SW480 (cell line): ENCODE data around the gene SFMBT1.

Experiments
- DNase-seq: peaks from one replicate; pipeline ENCODE4 v3.0.0-alpha.2; 2016; ENCODE audit warnings: low spot score

Gene SFMBT1

DNA sequence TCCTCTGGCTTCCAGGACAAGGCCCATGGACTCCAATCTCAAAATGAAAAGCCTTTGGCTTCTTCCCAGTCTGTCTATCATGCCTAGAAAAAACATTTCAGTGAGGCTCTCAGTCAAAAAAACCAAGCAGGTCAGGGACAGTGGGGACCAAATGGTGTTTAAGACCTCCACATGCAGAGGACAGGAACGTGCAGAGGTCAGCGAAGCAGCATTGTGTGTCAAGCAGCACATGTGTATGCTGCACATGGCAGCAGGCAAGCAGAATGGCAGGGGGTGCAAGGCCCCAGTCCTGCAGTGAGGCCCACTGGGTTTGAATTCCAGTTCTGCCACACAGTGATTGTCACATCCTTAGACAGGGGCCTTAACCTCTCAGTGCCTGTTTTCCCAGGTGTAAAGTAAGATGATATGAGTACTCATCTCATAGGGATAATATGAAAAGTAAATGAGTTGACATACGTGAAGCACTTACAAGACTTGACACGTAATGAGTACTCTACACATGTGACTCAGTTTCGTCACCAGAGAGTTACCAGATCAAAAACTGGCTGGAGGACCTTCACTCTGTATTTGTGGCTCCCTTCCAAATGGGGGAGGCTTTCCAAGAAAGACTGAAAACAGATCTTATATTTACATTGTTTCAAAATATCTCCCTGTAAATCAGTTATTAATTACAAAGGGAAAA, 159.7 kb downstream of the SFMBT1 start:
- no peak for DNase-seq

DNA sequence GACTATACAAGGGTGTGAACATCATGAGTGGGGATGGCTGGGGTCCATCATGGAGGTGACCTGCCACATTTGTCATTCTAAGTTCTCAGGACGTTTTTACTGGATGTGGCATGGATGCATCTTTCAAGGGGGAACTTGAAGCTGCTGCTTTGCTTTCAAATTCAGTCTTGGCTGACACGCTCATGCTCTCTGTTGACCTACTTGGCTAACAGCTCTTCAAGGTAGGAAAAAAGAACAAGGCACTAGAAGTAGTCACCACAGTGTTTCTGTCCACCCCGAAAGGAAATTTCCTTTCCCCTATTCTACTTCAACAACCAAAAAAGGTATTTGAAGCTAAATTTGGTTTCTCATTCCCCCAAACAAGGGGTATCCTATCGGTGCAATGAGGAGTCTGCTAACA, 163.5 kb downstream of the SFMBT1 start:
- no peak for DNase-seq

DNA sequence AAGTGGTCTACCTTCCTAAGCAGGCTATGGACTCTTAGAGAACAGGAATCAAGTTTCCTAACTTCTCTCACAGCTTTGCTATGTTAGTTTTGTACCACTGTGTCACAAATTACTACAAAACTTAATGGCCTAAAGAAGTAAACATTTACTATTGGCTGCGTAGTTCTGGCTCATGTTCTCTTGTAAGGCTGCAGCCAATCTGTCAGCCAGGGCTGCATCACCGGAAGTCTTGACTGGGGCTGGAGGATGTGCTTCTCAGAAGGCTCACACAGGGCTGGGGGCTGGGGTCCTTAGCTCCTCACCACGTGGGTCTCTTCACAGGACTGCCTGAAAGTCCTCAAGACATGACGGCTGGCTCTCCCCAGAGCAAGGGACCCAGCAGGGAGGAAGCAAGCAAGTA, 164.0 kb downstream of the SFMBT1 start:
- DNase-seq: no peak

- no peak for DNase-seq
Measured at GRCh38 chr3:52880474-52880873, 165.4 kb downstream of the SFMBT1 start.

- no peak for DNase-seq
Measured at GRCh38 chr3:52880047-52880446, 165.8 kb downstream of the SFMBT1 start.

DNA sequence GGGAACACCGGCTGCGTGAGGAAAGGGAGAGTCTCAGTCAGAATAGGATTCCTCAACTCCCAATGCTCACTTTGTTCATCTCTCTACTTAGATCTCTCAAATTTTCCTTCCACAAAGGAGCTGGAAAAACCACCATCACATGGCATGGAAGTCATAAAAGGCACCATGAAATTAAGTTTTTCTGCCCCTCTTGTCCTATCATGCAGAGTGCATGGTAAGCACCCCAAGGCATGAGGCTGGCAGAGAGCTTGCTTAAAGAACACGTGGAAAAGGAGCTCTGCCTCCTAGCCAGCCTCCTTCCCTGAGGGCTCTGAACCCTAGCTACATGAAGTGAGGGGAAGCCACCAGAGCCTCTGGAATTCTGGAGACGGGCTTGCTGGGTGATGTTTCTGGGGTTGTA, 166.3 kb downstream of the SFMBT1 start:
- no peak for DNase-seq

GRCh38 chr3:52879090-52879489, 166.8 kb downstream of the SFMBT1 start:
- DNase-seq: no peak

- DNase-seq: no peak
Measured at GRCh38 chr3:52877085-52877484, 168.8 kb downstream of the SFMBT1 start.

DNA sequence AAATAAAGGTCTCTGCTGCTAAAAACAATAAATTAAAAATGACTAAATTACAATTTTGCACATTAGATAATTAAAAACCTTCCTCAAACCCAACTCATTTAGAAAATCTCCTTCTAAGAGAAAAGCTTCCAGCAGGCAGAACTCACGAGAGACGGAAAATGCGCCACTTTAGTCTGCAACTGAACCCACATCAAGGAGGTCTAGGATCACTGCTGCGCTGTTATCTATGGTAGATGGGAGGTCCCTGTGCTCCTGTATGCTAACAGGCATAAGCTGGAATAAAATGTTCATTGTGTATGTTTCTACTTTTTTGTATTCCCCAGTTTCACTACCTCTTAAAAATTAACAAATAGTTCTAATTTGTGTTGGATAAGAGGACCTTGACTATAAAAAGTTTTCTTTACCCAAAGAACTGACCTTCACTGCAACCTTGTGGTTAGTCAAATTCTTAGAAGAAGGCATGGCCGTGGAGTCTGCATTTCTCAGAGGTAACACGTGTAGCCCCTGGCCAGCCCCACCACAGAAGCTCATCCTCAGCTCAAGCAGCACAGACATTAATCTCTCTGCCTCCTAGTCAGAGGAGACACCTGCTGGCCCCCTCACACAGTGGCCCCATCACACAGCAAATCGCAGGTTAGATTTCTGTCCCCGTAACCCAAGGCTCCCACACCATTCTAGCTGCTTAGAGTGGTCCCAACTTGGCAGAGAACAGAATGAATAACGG, 170.8 kb downstream of the SFMBT1 start:
- DNase-seq: no peak

GRCh38 chr3:52874160-52874701, 171.6 kb downstream of the SFMBT1 start:
- no peak for DNase-seq

DNA sequence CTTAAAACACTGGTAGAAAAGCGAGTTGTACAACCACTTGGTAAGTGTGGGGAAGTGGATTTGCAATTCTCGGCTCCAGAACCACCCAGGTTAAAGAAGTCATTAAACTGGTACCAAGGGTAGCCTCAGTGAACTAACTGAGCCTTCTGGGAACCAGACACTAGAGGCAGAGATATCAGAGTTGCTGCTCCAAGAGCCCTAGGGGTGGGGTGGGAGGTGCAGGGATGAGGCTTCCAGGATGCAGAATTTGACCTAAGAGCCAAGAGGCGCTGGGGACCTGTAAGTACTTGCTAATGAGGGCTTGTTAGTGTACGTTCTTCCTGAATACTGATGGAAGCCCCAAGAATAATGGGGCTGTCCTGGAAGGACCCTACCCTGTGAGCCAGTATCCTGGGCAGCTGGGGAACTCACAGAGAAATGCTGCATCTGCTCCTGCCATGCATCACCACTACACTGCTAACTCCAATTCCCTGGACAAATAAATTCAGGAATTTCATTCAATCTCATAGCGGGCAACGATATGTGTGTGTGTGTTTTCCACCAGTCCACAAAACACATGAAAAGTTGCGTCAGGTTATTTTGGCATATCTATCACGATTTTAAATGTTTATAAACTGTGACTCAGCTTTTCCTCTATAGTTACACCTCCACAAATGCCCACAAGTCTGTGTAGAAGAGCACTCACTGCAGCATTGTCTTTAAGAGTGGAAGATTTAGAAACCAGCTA, 172.3 kb downstream of the SFMBT1 start:
- no peak for DNase-seq

- DNase-seq: peak; percentile 60
Measured at GRCh38 chr3:52872245-52872644, 173.6 kb downstream of the SFMBT1 start.

DNA sequence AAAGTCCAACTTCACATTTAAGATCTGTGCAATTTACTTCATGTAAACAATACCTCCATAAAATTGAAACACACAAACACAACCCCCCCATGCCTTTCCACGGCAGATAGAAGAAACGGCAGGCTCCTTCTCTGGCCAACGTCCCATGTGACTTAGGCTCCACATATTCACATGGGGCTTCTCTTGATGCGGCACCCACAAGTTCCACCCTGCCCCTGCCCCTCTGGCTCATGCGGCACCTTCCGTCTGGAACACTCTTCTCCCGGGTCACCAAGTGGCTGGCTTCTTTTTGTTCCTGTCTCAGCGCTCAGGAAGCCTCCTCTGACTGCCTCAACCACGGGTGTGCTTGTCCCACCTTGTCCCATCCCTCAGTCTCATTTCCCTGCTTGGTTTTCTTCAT, 174.1 kb downstream of the SFMBT1 start:
- DNase-seq: no peak

- DNase-seq: no peak
Measured at GRCh38 chr3:52870471-52870870, 175.4 kb downstream of the SFMBT1 start.

DNA sequence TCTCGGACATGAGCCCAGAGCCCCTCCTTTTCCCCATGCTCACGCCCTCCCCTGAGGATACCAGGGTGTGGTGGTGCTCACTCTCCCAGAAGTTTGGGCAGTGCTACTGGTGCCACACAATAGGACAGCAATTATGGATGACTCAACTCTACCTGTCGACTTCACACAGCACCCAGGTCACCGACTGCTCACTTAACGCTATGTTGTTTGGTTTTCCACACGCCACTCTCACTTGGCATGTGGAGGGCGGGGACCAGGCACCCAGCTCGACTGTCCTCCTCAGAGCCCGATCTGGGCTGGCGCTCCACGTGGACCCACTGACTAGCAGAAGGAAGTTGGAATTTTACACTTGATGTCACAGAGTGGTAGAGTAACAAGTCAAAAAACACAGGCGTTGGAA, 179.4 kb downstream of the SFMBT1 start:
- peak; percentile 43 for DNase-seq

- no peak for DNase-seq
Measured at GRCh38 chr3:52865994-52866393, 179.9 kb downstream of the SFMBT1 start.

DNA sequence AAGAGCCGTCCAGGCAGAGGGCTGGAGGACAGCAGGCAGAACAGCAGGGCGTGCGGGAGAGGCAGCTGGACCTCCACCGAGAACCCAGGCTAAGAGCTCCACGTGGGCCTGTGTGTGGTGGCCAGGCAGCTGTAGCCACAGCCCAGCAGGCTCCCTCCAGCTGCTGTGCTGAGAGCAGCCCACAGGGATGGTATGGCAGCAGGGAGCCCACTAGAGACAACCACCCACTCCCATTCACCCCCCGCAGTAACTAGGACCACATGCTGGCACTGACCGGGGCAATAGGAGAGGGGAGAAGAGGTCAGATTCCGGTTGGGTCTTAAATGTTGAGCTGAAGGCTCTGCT, 185.5 kb downstream of the SFMBT1 start:
- DNase-seq: no peak

- no peak for DNase-seq
Measured at GRCh38 chr3:52859686-52860423, 186.0 kb downstream of the SFMBT1 start.

DNA sequence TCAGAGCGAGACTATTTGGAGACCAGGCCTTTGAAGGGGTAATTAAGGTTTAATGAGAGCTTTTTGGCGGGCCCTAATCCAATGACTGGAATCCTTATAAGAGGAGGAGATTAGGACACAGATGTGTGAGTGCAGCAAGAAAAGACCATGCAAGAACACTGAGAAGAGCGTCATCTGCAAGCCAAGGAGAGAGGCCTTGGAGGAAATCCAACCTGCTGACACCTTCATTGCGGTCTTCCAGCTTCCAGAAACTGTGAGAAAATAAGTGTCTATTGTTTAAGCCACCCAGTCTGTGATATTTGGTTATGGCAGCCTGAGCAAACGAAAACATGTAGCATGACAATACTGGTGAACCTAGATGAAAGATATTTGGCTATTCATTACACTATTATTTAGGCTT, 188.0 kb downstream of the SFMBT1 start:
- DNase-seq: no peak

GRCh38 chr3:52857133-52857532, 188.7 kb downstream of the SFMBT1 start:
- DNase-seq: no peak

GRCh38 chr3:52856666-52857065, 189.2 kb downstream of the SFMBT1 start:
- no peak for DNase-seq

GRCh38 chr3:52854013-52854412, 191.9 kb downstream of the SFMBT1 start:
- DNase-seq: no peak
